CD1c-positive myeloid dendritic cell (primary cell): ENCODE measurements around the gene ACSS1.

Experiments used
- DNase-seq: peaks from one replicate; pipeline ENCODE4 v3.0.0-alpha.2; 2016; ENCODE audit errors: extremely low spot score

Gene ACSS1

GRCh38 chr20:24971376-24972101, 86.4 kb downstream of the ACSS1 start:
- DNase-seq = no peak

- peak; percentile 22 for DNase-seq
Measured at GRCh38 chr20:24970754-24971153, 87.2 kb downstream of the ACSS1 start.

GRCh38 chr20:24970030-24970553, 87.8 kb downstream of the ACSS1 start:
- DNase-seq = no peak

- no peak for DNase-seq
Measured at GRCh38 chr20:24969186-24970029, 88.5 kb downstream of the ACSS1 start.

GRCh38 chr20:24968278-24968800, 89.6 kb downstream of the ACSS1 start:
- DNase-seq = no peak

GRCh38 chr20:24966317-24967012, 91.5 kb downstream of the ACSS1 start:
- no peak for DNase-seq

GRCh38 chr20:24965065-24965919, 92.6 kb downstream of the ACSS1 start:
- DNase-seq = no peak

GRCh38 chr20:24964506-24964840, 93.5 kb downstream of the ACSS1 start:
- DNase-seq = no peak

GRCh38 chr20:24963672-24964505, 94.0 kb downstream of the ACSS1 start:
- no peak for DNase-seq

GRCh38 chr20:24962510-24962909, 95.4 kb downstream of the ACSS1 start:
- DNase-seq = no peak

GRCh38 chr20:24962182-24962492, 95.8 kb downstream of the ACSS1 start:
- no peak for DNase-seq

GRCh38 chr20:24961384-24962181, 96.4 kb downstream of the ACSS1 start:
- DNase-seq = no peak

- peak; percentile 16 for DNase-seq
Measured at GRCh38 chr20:24960861-24961260, 97.1 kb downstream of the ACSS1 start.

- no peak for DNase-seq
Measured at GRCh38 chr20:24960302-24960801, 97.6 kb downstream of the ACSS1 start.

- DNase-seq = no peak
Measured at GRCh38 chr20:24959591-24960301, 98.2 kb downstream of the ACSS1 start.

- no peak for DNase-seq
Measured at GRCh38 chr20:24958506-24959385, 99.2 kb downstream of the ACSS1 start.

GRCh38 chr20:24957326-24958016, 100.5 kb downstream of the ACSS1 start:
- no peak for DNase-seq
